A549 treated with dexamethasone at 1 μM for 4 hours (cell line): Measurements from ENCODE around the gene ZNF45. TPM values are rescaled to one million over a fixed set of nuclear protein-coding genes. Genes with fewer than 3 reads are reported as not detected.

ENCODE experiments used
- total RNA-seq: library from RNA; stranded (reverse); fragments of 200-300 nt; extraction: Qiagen RNA extraction; gene quantifications from 5 replicates; pipeline ENCODE4 v1.2.3, GENCODE V29; 2022

Gene ZNF45
- total RNA-seq = 9.1 to 12.0 TPM (median 10.8 TPM) in 5 replicates

DNA sequence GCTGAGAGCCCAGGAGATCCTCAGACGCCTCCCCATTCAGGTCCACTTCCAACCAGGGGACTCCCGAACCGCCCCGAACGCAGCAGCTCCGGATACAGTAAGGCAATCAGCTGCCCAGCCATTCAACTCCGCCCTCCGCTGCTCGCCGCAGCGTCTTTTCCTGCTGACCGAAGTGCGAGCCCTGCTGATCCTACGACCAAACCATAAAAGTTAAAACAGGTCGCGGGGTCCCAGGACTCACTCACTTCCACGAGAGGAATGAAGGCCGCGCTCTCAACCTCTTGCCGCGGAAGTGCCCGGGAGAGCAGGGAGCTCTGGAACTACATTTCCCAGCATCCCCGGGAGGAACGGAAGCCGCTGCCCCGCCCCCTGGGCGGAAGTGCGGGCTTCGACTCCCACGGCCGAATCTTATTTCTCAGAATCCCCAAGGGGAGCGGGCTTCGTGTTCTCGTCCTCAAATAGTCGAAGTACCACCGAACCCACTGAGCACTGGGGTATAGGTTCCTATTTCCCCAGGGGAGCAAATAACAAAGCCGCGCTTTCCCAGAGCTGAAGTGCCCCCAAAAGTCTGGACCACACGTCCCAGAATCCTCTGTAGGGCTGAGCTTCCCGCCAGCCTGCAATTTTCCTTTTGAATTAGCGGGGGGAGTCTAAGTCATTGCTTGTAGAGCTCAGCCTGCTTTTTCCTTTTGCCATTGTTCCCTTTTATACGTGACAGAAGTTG is at the start of gene ZNF45:
TSS of gene ZNF45 (minus strand) at position 298 of the 724 bp plus-strand sequence. CDS start 13,097 bp downstream, outside the sequence.

DNA sequence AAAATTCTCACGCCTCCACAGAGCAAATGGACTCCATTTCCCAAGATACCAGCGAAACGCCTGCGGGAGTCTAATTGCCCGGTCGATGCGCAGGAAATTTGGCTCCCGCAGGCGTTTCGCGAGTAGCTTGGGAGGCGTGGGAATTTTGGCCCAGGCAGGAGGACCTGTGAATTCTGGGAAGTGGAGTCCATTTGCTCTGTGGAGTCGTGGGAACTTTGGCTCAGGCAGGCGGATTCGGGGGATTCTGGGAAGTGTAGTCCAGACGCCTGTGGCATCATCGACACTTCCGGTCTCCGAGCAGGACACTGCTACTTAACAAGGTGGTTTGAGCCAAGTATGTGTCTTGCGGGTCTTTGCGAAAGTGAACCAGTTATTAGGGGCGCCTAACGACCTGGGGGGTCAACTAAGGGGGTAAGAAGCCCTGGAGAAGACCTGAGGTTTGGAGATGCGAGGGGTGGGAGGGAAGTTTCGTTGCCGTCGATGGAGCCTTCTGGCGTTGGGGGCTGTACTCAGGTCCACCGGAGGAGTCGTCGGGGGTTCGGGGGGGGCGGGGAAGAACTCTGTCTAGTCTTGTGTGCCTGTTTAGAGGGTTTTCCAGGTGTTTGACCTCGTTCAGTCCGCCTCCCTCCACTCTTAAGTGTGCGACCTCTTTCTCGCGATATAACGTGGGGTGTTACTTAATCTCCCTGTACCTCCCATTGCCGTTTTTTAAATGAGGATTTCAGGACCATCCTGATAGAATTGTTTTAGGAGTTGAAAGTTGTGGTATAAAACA is 49.0 kb upstream of the ZNF45 start, which contains the start of gene ZNF155:
TSS of gene ZNF155 (plus strand) at position 277 of the 775 bp plus-strand sequence. CDS start 4,356 bp downstream, outside the sequence.

DNA sequence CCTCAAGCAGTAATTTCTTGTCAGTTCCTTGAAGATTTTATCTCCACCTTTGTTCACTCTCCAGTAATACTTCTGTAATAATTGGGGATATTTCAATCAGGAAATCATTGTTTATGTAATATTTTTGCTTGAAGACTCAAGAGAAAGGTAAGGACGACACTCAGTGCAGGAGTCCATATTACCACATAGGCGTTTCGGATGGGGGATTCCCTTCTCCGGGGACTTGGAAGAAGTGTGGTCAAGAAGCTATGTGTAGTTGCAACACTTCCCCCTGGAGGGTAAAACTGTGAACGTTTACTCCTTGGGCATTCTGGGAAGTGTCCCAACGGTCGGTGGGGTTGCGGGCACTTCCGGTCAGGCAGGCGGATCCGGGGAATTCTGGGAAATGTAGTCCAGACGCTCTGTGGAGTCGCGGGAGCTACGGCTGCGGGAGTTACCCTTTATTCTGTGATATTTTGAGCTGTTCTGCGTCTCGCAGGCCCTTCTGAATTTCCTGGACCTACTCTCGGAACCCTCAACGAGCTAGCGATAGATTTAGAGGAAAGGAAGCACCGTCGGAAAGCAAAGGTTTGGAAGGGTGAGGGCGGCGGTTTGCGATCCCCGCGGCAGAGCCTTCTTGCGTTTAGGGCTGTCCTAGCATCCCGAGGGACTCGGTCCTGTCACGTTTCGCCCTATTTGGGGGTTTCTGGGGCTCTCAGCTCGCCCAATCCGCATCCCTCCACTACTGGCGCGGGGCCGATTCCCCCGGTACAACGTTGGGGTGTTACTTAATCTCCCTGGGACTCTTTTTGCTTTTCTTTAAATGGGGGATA is 16.0 kb upstream of the ZNF45 start, which contains the start of gene ZNF221:
TSS of gene ZNF221 (plus strand) at position 395 of the 812 bp plus-strand sequence. CDS start 11,499 bp downstream, outside the sequence.

DNA sequence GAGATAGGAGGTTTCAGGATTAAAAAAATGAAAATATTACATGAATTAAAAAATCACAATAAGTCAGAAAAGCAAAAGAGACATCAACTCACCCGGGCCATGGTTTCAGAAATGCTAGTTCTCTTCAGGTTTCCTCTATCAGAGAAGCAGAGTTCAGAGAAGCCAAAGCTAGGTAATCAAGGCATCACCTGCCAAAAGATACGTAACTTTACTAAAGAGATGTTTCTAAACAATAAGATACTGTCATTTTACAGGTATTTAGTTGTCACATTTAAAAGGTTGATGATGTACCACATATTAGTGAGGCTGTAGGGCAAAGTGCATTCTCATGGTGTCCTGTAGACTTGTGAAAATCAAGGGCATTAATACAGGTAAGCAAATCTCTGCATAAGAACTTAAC is 51.2 kb downstream of the ZNF45 start, which contains the start of gene ZNF404:
TSS of gene ZNF404 (minus strand) at position 101 of the 400 bp plus-strand sequence.

Other genes with a start within 250 kb of the ZNF45 start
- gene IRGC, start 219.2 kb downstream of the ZNF45 start, total RNA-seq = not detected in 5 replicates
- 39.2 to 70.8 TPM (median 56.3 TPM) in 5 replicates for gene SMG9, start 180.3 kb downstream of the ZNF45 start, total RNA-seq
- 35.0 to 49.2 TPM (median 46.8 TPM) in 5 replicates for gene KCNN4, start 154.3 kb downstream of the ZNF45 start, total RNA-seq
- gene LYPD5, start 132.8 kb downstream of the ZNF45 start, total RNA-seq = 0.09 to 0.32 TPM (median 0.16 TPM) in 5 replicates
- 4.8 to 6.8 TPM (median 6.3 TPM) in 5 replicates for gene ZNF283, start 108.0 kb downstream of the ZNF45 start, total RNA-seq
- 0.16 to 0.34 TPM (median 0.33 TPM) in 5 replicates for gene ZNF404, start 51.3 kb downstream of the ZNF45 start, total RNA-seq
- gene ZNF221, start 15.9 kb upstream of the ZNF45 start, total RNA-seq = 0.38 to 0.77 TPM (median 0.64 TPM) in 5 replicates
- 2.5 to 4.0 TPM (median 3.0 TPM) in 5 replicates for gene ZNF155, start 48.9 kb upstream of the ZNF45 start, total RNA-seq
- 2.2 to 3.2 TPM (median 2.6 TPM) in 5 replicates for gene ZNF230, start 67.7 kb upstream of the ZNF45 start, total RNA-seq
- 3.1 to 3.9 TPM (median 3.6 TPM) in 5 replicates for gene ZNF222, start 90.1 kb upstream of the ZNF45 start, total RNA-seq
- 1.8 to 3.5 TPM (median 2.4 TPM) in 5 replicates for gene ZNF223, start 116.8 kb upstream of the ZNF45 start, total RNA-seq
- 0.26 to 0.59 TPM (median 0.53 TPM) in 5 replicates for gene ZNF284, start 136.9 kb upstream of the ZNF45 start, total RNA-seq
- 7.4 to 10.9 TPM (median 8.5 TPM) in 5 replicates for gene ZNF224, start 159.1 kb upstream of the ZNF45 start, total RNA-seq
- gene ZNF225, start 178.1 kb upstream of the ZNF45 start, total RNA-seq = 2.6 to 3.6 TPM (median 3.1 TPM) in 5 replicates
- gene ZNF234, start 206.3 kb upstream of the ZNF45 start, total RNA-seq = 1.5 to 2.8 TPM (median 2.0 TPM) in 5 replicates
- gene ZNF226, start 229.8 kb upstream of the ZNF45 start, total RNA-seq = 18.8 to 21.0 TPM (median 20.0 TPM) in 5 replicates